Endometrial microvascular endothelial cells (primary cell): ENCODE measurements around the gene FAM234A. TPM values are rescaled to one million over a fixed set of nuclear protein-coding genes. Genes with fewer than 3 reads are reported as not detected.
"Not testable (repeated sequence)": the region's sequence is repeated elsewhere in the genome, so short reads cannot be mapped to it uniquely, and the experiment has no call there.

Experiments used
- in situ Hi-C: cut with HindIII; loops from 2 replicates; pipeline ENCODE4 v1.10.0; 2017; ENCODE audit warnings: low sequenced_read_pairs, low pct_unique_long_range_greater_than_20kb; ENCODE audit errors: inconsistent ontology term
- total RNA-seq: library from RNA; depleted of rRNA; stranded (reverse); fragments of >200 nt; gene quantifications from one replicate; pipeline ENCODE4 v1.2.3, GENCODE V29; 2015; ENCODE audit errors: inconsistent ontology term

Gene FAM234A
- total RNA-seq, 1 donor from 2014 or later = 89.3 TPM

GRCh38 chr16:229731-230281, 4.8 kb upstream of the FAM234A start:
- in situ Hi-C loops = no loop called here

GRCh38 chr16:230351-230750, 4.3 kb upstream of the FAM234A start:
- in situ Hi-C loops = not testable (repeated sequence)

GRCh38 chr16:230949-231348, 3.7 kb upstream of the FAM234A start:
- in situ Hi-C loops = no loop called here

- in situ Hi-C loops = no loop called here
Observed at GRCh38 chr16:239948-240277, 5.3 kb downstream of the FAM234A start.

- in situ Hi-C loops = no loop called here
Observed at GRCh38 chr16:240559-240958, 5.9 kb downstream of the FAM234A start.

- in situ Hi-C loops = no loop called here
Observed at GRCh38 chr16:242281-242680, 7.7 kb downstream of the FAM234A start.

- in situ Hi-C loops = no loop called here
Observed at GRCh38 chr16:243348-243747, 8.7 kb downstream of the FAM234A start.

GRCh38 chr16:245105-245504, 10.5 kb downstream of the FAM234A start:
- in situ Hi-C loops = no loop called here

- in situ Hi-C loops = no loop called here
Observed at GRCh38 chr16:247027-247426, 12.4 kb downstream of the FAM234A start.

GRCh38 chr16:249431-249830, 14.8 kb downstream of the FAM234A start:
- in situ Hi-C loops = no loop called here

- in situ Hi-C loops = no loop called here
Observed at GRCh38 chr16:252366-253337, 18.0 kb downstream of the FAM234A start.

GRCh38 chr16:253833-254232, 19.2 kb downstream of the FAM234A start:
- in situ Hi-C loops = no loop called here

GRCh38 chr16:254461-254860, 19.8 kb downstream of the FAM234A start:
- in situ Hi-C loops = no loop called here

GRCh38 chr16:255183-255582, 20.6 kb downstream of the FAM234A start:
- in situ Hi-C loops = no loop called here

GRCh38 chr16:258091-258490, 23.5 kb downstream of the FAM234A start:
- in situ Hi-C loops = not testable (repeated sequence)

GRCh38 chr16:259226-259625, 24.6 kb downstream of the FAM234A start:
- in situ Hi-C loops = no loop called here

- in situ Hi-C loops = no loop called here
Observed at GRCh38 chr16:259814-260253, 25.2 kb downstream of the FAM234A start.

- in situ Hi-C loops = no loop called here
Observed at GRCh38 chr16:260326-260725, 25.7 kb downstream of the FAM234A start.

GRCh38 chr16:261031-261691, 26.5 kb downstream of the FAM234A start:
- in situ Hi-C loops = no loop called here
